Neuronal stem cell (in vitro differentiated cells): Measurements from ENCODE around the gene OTOF.

Experiments
- DNase-seq: peaks from one replicate; pipeline ENCODE4 v3.0.0-alpha.2; 2013; ENCODE audit warnings: low spot score
- H2AFZ ChIP-seq: one replicate; pipeline ENCODE4 v1.6.1; 2013; ENCODE audit warnings: mild to moderate bottlenecking, low read length, inconsistent platforms
- H2AK5ac ChIP-seq: 2 replicates; pipeline ENCODE4 v1.6.1; 2013; ENCODE audit warnings: low read depth, mild to moderate bottlenecking, inconsistent platforms, low read length, moderate library complexity, mixed read lengths
- H2BK120ac ChIP-seq: 2 replicates; pipeline ENCODE4 v1.6.1; 2013; ENCODE audit warnings: low read depth, mild to moderate bottlenecking, inconsistent platforms, low read length, moderate library complexity, mixed read lengths
- H2BK12ac ChIP-seq: one replicate; pipeline ENCODE4 v1.6.1; 2013; ENCODE audit warnings: low read length, inconsistent platforms
- H2BK15ac ChIP-seq: 2 replicates; pipeline ENCODE4 v1.6.1; 2013; ENCODE audit warnings: mild to moderate bottlenecking, low read length, inconsistent platforms, mixed read lengths
- H2BK5ac ChIP-seq: one replicate; pipeline ENCODE4 v1.6.1; 2013; ENCODE audit warnings: inconsistent platforms, mild to moderate bottlenecking, low read length, moderate library complexity
- H3K14ac ChIP-seq: one replicate; pipeline ENCODE4 v1.6.1; 2013; ENCODE audit warnings: low read length, inconsistent platforms
- H3K18ac ChIP-seq: 2 replicates; pipeline ENCODE4 v1.6.1; 2013; ENCODE audit warnings: low read length, inconsistent platforms
- H3K23ac ChIP-seq: 2 replicates; pipeline ENCODE4 v1.6.1; 2013; ENCODE audit warnings: low read depth, mild to moderate bottlenecking, mixed read lengths, low read length, inconsistent platforms; ENCODE audit not compliant: poor library complexity
- H3K27ac ChIP-seq: replicated peaks from 3 replicates; pipeline ENCODE4 v1.5.1; 2013; ENCODE audit warnings: low read length, inconsistent platforms
- H3K27me3 ChIP-seq, 3 experiments: 2 replicates each; pipeline ENCODE4 v1.6.1; 2013; ENCODE audit warnings: low read length in 3 of 3, mild to moderate bottlenecking in 2 of 3, inconsistent platforms in 1 of 3, low read depth in 1 of 3, mixed read lengths in 1 of 3, moderate library complexity in 1 of 3; ENCODE audit not compliant: control insufficient read depth in 3 of 3, insufficient read depth in 3 of 3
- H3K36me3 ChIP-seq, 2 donors: replicated peaks in 1 of 2; 2 replicates each; pipeline ENCODE4 v1.6.1; 2013; ENCODE audit warnings: low read length in 2 of 2; ENCODE audit not compliant: control insufficient read depth in 2 of 2, insufficient read depth in 2 of 2
- H3K4ac ChIP-seq: 2 replicates; pipeline ENCODE4 v1.6.1; 2013; ENCODE audit warnings: inconsistent platforms, mild to moderate bottlenecking, low read length, moderate library complexity
- H3K4me1 ChIP-seq, 2 donors: 1 replicate in 1 of 2; 2 replicates in 1 of 2; pipeline ENCODE4 v1.6.1; 2013; ENCODE audit warnings: low read length in 2 of 2, low read depth in 1 of 2; ENCODE audit not compliant: control insufficient read depth in 2 of 2, insufficient read depth in 1 of 2
- H3K4me2 ChIP-seq: one replicate; pipeline ENCODE4 v1.6.1; 2013; ENCODE audit warnings: mild to moderate bottlenecking, low read length, inconsistent platforms; ENCODE audit not compliant: insufficient read depth, poor library complexity, severe bottlenecking
- H3K4me3 ChIP-seq, 2 donors: 2 replicates each; pipeline ENCODE4 v1.5.1; 2013; ENCODE audit warnings: low read length in 2 of 2, mild to moderate bottlenecking in 2 of 2, inconsistent platforms in 1 of 2, moderate library complexity in 1 of 2
- H3K79me1 ChIP-seq: one replicate; pipeline ENCODE4 v1.6.1; 2013; ENCODE audit warnings: low read depth, mild to moderate bottlenecking, inconsistent platforms, low read length, moderate library complexity
- H3K9ac ChIP-seq: one replicate; pipeline ENCODE4 v1.6.1; 2013; ENCODE audit warnings: mild to moderate bottlenecking, low read depth, low read length, inconsistent platforms; ENCODE audit not compliant: poor library complexity
- H3K9me3 ChIP-seq, 2 donors: replicated peaks in 1 of 2; 2 replicates each; pipeline versions ENCODE3 to v1.6.1; 2013; ENCODE audit warnings: low read length in 2 of 2, mild to moderate bottlenecking in 2 of 2, inconsistent platforms in 1 of 2, low read depth in 1 of 2, mixed read lengths in 1 of 2, moderate library complexity in 1 of 2; ENCODE audit not compliant: control insufficient read depth in 2 of 2, insufficient read depth in 1 of 2
- H4K8ac ChIP-seq: one replicate; pipeline ENCODE4 v1.6.1; 2013; ENCODE audit warnings: low read depth, mild to moderate bottlenecking, inconsistent platforms, low read length, moderate library complexity
- H4K91ac ChIP-seq: one replicate; pipeline ENCODE4 v1.6.1; 2013; ENCODE audit warnings: low read length, low read depth, mild to moderate bottlenecking, inconsistent platforms; ENCODE audit not compliant: poor library complexity
- WGBS, 2 donors: extraction: QIAGEN DNeasy Blood & Tissue Kit; methylation state at CpG; one replicate each; pipeline ENCODE4 v1.1.7; 2013; ENCODE audit warnings: missing lambda C conversion rate in 2 of 2, mixed read lengths in 1 of 2; ENCODE audit not compliant: insufficient read length in 2 of 2, insufficient replicate concordance in 1 of 2; ENCODE audit errors: extremely low coverage in 2 of 2; 5-methylcytosine and 5-hydroxymethylcytosine counted together

OTOF gene

GRCh38 chr2:26495705-26496297 lies 17.9 kb upstream of the OTOF start:
- H3K23ac ChIP-seq = no peak overlapping the region
- H4K91ac ChIP-seq = no peak overlapping the region
- H3K27me3 ChIP-seq = no peaks in the 10 kb centered on the region
- H3K18ac ChIP-seq = no peak overlapping the region
- no peak overlapping the region for H2BK120ac ChIP-seq
- no peak overlapping the region for H2BK12ac ChIP-seq
- peaks cover 0 to 5% of the 10 kb centered on the region in 2 donors for H3K9me3 ChIP-seq
- H2AFZ ChIP-seq = peak overlapping the region; percentile 44
- H3K9ac ChIP-seq = no peak overlapping the region
- no peaks in the 10 kb centered on the region for H3K36me3 ChIP-seq
- H4K8ac ChIP-seq = no peak overlapping the region
- H3K79me1 ChIP-seq = no peaks in the 10 kb centered on the region
- H3K27ac ChIP-seq = peak overlapping the region; percentile 63
- no peak overlapping the region for H2BK15ac ChIP-seq
- no CpG with 5 or more reads among the region's 8 CpGs for WGBS, 2 donors
- H3K14ac ChIP-seq = no peak overlapping the region
- no peak overlapping the region for H2AK5ac ChIP-seq
- no peak overlapping the region for H3K4ac ChIP-seq
- peaks cover 27 to 28% of the 10 kb centered on the region in 2 donors for H3K4me1 ChIP-seq
- no peak overlapping the region for H3K4me2 ChIP-seq
- no peak overlapping the region for H3K4me3 ChIP-seq
- no peak overlapping the region for H2BK5ac ChIP-seq
- DNase-seq = peak; percentile 65

- Histone ChIP-seq H2BK5ac (peak overlapping the region; percentile 27), H3K9ac (no peak overlapping the region), H2BK15ac (peak overlapping the region; percentile 98), H3K4me2 (no peak overlapping the region), H3K79me1 (no peaks in the 10 kb centered on the region), H3K18ac (peak overlapping the region; percentile 81), H3K4me1 (peaks cover 25 to 28% of the 10 kb centered on the region in 2 donors), H3K27me3 (no peaks in the 10 kb centered on the region), H3K36me3 (no peaks in the 10 kb centered on the region), H4K91ac (no peak overlapping the region), H3K4me3 (no peak overlapping the region), H3K9me3 (peaks cover 0 to 5% of the 10 kb centered on the region in 2 donors), H2AK5ac (peak overlapping the region; percentile 90), H4K8ac (no peak overlapping the region), H3K27ac (no peak overlapping the region), H2BK12ac (peak overlapping the region; percentile 95), H3K14ac (no peak overlapping the region), H3K4ac (peak overlapping the region; percentile 14), H2AFZ (no peak overlapping the region), H3K23ac (peak overlapping the region; percentile 14), H2BK120ac (peak overlapping the region; percentile 65)
- no peak for DNase-seq
- WGBS, 2 donors = no CpG with 5 or more reads among the region's 8 CpGs
Observed at GRCh38 chr2:26494891-26495290, 17.0 kb upstream of the OTOF start.

- H3K9ac ChIP-seq = no peak overlapping the region
- no peak overlapping the region for H2BK12ac ChIP-seq
- H2BK120ac ChIP-seq = peak overlapping the region; percentile 65
- H3K14ac ChIP-seq = no peak overlapping the region
- H4K91ac ChIP-seq = no peak overlapping the region
- no peak overlapping the region for H3K27ac ChIP-seq
- DNase-seq = no peak
- H2BK5ac ChIP-seq = peak overlapping the region; percentile 27
- peaks cover 28 to 29% of the 10 kb centered on the region in 2 donors for H3K4me1 ChIP-seq
- no peaks in the 10 kb centered on the region for H3K36me3 ChIP-seq
- peaks cover 0 to 5% of the 10 kb centered on the region in 2 donors for H3K9me3 ChIP-seq
- no peak overlapping the region for H2AFZ ChIP-seq
- H3K18ac ChIP-seq = no peak overlapping the region
- H3K4ac ChIP-seq = no peak overlapping the region
- peak overlapping the region; percentile 0 for H2BK15ac ChIP-seq
- no peak overlapping the region for H4K8ac ChIP-seq
- H3K27me3 ChIP-seq = no peaks in the 10 kb centered on the region
- no peaks in the 10 kb centered on the region for H3K79me1 ChIP-seq
- H3K23ac ChIP-seq = no peak overlapping the region
- H3K4me3 ChIP-seq = no peak overlapping the region
- H2AK5ac ChIP-seq = peak overlapping the region; percentile 90
- WGBS, 2 donors = no CpG with 5 or more reads among the region's 4 CpGs
- H3K4me2 ChIP-seq = no peak overlapping the region
Observed at GRCh38 chr2:26494199-26494598, 16.3 kb upstream of the OTOF start.

- H3K27ac ChIP-seq = no peak overlapping the region
- H3K27me3 ChIP-seq = no peaks in the 10 kb centered on the region
Observed at GRCh38 chr2:26493566-26493965, 15.6 kb upstream of the OTOF start.

More at GRCh38 chr2:26493566-26493965, 15.6 kb upstream of the OTOF start:
- Histone ChIP-seq H2AFZ (no peak overlapping the region), H3K79me1 (no peaks in the 10 kb centered on the region), H3K36me3 (no peaks in the 10 kb centered on the region), H2BK12ac (no peak overlapping the region), H2BK120ac (no peak overlapping the region), H3K9ac (no peak overlapping the region), H3K23ac (no peak overlapping the region), H2BK5ac (no peak overlapping the region), H2BK15ac (no peak overlapping the region), H3K9me3 (peaks cover 0 to 5% of the 10 kb centered on the region in 2 donors), H4K91ac (no peak overlapping the region), H3K4me2 (no peak overlapping the region), H2AK5ac (no peak overlapping the region), H4K8ac (no peak overlapping the region), H3K18ac (no peak overlapping the region), H3K14ac (no peak overlapping the region), H3K4me1 (peaks cover 28 to 29% of the 10 kb centered on the region in 2 donors), H3K4ac (no peak overlapping the region), H3K4me3 (no peak overlapping the region)
- no peak for DNase-seq
- WGBS, 2 donors = no CpG with 5 or more reads among the region's 10 CpGs
